Measurements from ENCODE around the gene IARS2.
"Not testable (repeated sequence)": the region's sequence is repeated elsewhere in the genome, so short reads cannot be mapped to it uniquely, and the experiment has no call there.

IARS2 gene

DNA sequence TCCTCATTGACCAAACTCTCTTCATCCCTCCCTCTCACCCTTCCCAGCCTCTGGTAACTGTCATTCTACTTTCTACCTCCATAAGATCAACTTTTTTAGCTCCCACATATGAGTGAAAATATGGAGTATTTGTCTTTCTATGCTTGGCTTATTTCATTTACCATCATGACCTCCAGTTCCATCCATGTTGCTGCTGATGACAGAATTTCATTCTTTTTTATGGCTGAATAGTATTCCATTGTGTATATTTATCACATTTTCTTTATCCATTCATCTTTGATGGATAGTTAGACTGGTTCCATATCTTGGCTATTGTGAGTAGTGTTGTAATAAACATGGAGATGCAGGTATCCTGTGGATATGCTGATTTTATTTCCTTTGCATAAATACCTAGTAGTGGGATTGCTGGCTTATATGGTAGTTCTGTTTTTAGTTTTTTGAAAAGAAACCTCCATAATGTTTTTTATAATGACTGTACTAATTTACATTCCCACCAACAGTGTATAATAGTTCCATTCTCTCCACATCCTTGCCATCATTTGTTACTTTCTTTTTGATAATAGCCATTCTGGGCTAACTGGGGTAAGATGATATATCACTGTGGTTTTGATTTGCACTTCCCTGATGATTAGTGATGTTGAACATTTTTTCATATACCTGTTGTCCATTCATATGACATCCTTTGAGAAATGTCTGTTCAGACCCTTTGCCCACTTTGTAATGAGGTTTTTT is 35.7 kb downstream of the IARS2 start:
- Mint-ChIP-seq H3K27ac (no peak overlapping the region), H3K4me1 (peaks cover 7% of the 10 kb centered on the region), H3K36me3 (ENCODE audit: low read depth) (peaks cover 45% of the 10 kb centered on the region), H3K9me3 (peaks cover 5% of the 10 kb centered on the region), H3K4me3 (no peak overlapping the region), H3K27me3 (no peaks in the 10 kb centered on the region)
- DNase-seq: no peak
- no peak for ATAC-seq

DNA sequence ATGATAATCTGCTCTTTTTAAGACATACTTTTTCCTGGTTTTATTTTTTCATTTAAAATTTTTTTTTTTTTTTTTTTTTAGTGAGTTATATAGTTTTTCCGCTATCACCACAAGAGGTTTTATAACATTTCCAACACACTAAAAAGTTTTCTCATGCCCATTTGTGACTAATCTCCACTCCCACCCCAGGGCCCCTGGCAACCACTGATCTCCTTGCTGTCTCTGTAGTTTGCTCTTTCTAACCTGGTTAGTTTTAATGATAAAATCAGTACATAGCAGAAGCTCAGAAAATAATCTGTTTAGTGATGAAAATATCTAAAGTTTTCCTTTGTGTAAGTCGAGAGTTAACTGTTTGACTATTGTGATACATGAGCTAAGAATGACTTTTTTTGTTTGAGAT is 41.8 kb downstream of the IARS2 start:
- Mint-ChIP-seq H3K4me1 (peaks cover 11% of the 10 kb centered on the region), H3K27ac (peak overlapping the region; percentile 79), H3K4me3 (no peak overlapping the region), H3K27me3 (no peaks in the 10 kb centered on the region), H3K9me3 (no peaks in the 10 kb centered on the region), H3K36me3 (ENCODE audit: low read depth) (peaks cover 52% of the 10 kb centered on the region)
- ATAC-seq (no peak), DNase-seq (no peak)

DNA sequence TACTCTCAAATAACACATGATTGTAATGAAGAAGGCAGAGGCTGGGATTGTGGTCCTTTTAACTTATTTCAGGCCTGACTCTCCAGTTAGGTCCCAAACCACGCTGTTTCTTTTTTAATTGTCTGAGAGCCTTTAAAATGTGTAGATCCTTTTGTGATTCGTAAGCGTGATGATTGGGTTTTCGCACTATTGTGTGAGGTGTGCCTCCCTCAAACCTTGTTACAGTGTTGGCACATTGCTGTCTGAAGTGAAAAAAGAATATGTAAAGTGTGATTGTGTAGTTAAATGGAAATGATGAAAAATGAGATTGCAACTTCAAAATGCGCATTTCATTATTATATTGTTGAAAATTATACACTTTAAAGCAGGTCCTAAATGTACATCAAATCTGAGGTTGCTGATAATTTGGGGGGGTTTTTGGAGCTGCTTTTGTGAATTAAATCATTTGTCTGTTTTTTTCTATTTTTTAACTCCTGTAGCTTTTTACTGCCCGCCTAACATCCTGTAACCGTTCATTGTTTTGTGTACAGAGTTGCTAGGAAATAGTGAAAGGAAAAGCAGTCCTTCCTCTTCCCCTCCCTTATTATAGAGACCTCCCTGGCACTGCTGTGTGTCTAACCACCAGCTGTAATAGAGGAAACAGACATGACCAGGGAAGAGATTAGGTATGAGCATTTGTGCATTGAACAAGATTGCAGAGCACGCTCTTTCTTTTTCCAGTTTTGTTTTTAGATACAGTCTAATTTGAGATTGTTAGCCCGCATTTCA is 43.3 kb downstream of the IARS2 start:
- Mint-ChIP-seq H3K4me1 (peaks cover 11% of the 10 kb centered on the region), H3K9me3 (no peaks in the 10 kb centered on the region), H3K27ac (peak overlapping the region; percentile 78), H3K27me3 (no peaks in the 10 kb centered on the region), H3K4me3 (no peak overlapping the region), H3K36me3 (ENCODE audit: low read depth) (peaks cover 54% of the 10 kb centered on the region)
- no peak for ATAC-seq
- no peak for DNase-seq

DNA sequence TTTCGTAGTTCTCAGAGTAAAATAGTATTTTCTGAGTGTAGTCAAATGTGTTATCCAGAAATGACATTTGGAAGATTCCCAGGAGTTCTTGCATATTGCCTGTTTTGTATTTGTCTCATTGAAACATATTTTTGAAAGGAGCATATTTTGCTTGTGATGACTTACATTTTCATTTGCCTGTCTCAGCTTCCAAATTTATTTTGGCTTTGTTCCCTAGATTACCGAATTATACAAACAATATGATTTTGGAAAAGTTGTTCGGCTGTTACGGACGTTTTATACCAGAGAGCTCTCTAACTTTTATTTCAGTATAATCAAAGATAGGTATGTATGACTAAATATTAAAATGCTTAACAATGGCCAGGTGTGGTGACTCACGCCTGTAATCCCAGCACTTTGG is 46.0 kb downstream of the IARS2 start:
- Mint-ChIP-seq H3K27me3 (no peaks in the 10 kb centered on the region), H3K4me1 (peaks cover 11% of the 10 kb centered on the region), H3K9me3 (no peaks in the 10 kb centered on the region), H3K36me3 (ENCODE audit: low read depth) (peaks cover 51% of the 10 kb centered on the region), H3K27ac (no peak overlapping the region), H3K4me3 (no peak overlapping the region)
- DNase-seq (no peak), ATAC-seq (no peak)

DNA sequence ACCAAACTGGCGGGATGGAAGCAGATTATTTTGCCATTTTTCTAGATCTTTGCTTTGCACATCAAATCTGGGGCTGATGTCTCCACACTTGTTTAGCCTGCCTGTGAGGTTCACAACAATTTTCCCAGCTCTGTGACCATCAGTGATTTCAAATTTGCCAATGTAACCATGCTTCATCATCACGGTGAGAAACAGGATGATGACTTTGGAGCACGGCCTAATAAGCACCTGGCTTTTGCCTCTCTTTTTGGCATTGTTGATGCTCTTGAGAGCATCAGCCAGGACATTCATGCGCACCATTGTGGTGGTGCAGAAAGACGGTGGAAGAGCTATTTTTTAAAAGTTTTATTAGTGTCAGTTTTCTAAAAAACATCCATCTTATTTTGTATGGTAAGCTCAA is 50.1 kb downstream of the IARS2 start:
- H3K4me1 Mint-ChIP-seq: peaks cover 4% of the 10 kb centered on the region
- peaks cover 47% of the 10 kb centered on the region for H3K36me3 Mint-ChIP-seq (ENCODE audit: low read depth)
- no peak for DNase-seq
- H3K9me3 Mint-ChIP-seq: no peaks in the 10 kb centered on the region
- no peak overlapping the region for H3K4me3 Mint-ChIP-seq
- no peaks in the 10 kb centered on the region for H3K27me3 Mint-ChIP-seq
- ATAC-seq: no peak
- H3K27ac Mint-ChIP-seq: no peak overlapping the region

DNA sequence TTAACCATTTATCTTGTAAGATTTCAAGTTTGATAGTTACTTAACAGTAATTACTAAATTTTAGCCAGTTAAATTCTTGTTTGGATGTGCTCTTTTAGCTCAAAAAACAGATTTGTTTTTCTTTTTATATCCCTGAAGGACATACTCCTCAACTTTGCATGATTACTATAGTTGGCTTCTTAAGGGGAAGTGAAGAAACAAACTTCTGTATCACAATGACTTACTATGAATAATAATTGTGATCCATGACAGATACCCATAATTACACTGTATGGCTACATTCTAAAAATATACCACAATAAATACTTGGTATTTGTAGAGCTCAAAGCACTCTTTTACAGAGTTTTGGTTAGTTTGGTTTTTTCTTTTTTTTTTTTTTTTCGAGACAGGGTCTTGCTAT is 55.8 kb downstream of the IARS2 start:
- Mint-ChIP-seq H3K9me3 (no peaks in the 10 kb centered on the region), H3K4me3 (no peak overlapping the region), H3K27me3 (no peaks in the 10 kb centered on the region), H3K4me1 (peaks cover 4% of the 10 kb centered on the region), H3K36me3 (ENCODE audit: low read depth) (peaks cover 35% of the 10 kb centered on the region), H3K27ac (peak overlapping the region; percentile 39)
- ATAC-seq (no peak), DNase-seq (no peak)

DNA sequence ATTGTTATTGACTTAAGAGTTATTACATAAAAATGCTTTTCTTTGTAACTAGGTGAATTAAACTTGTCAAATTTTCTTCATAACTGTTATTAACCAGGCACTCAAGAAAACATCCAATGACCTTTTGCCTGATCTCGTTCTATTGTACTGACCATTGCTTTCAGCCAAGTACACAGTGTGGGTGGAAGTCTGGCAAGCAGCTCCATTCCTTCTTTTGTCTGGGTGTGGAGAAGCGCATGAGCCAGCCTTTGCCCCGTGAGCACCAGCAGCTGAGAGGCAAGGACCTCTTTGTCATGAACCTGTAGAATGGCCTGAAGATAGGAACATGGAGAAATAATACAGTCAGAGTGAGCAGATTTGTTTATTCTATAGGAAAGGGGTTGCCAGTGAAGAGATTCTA is 57.5 kb downstream of the IARS2 start:
- H3K36me3 Mint-ChIP-seq (ENCODE audit: low read depth): peaks cover 33% of the 10 kb centered on the region
- no peak overlapping the region for H3K27ac Mint-ChIP-seq
- H3K9me3 Mint-ChIP-seq: no peaks in the 10 kb centered on the region
- H3K4me3 Mint-ChIP-seq: no peak overlapping the region
- no peak for DNase-seq
- H3K4me1 Mint-ChIP-seq: no peaks in the 10 kb centered on the region
- ATAC-seq: no peak
- H3K27me3 Mint-ChIP-seq: no peaks in the 10 kb centered on the region

DNA sequence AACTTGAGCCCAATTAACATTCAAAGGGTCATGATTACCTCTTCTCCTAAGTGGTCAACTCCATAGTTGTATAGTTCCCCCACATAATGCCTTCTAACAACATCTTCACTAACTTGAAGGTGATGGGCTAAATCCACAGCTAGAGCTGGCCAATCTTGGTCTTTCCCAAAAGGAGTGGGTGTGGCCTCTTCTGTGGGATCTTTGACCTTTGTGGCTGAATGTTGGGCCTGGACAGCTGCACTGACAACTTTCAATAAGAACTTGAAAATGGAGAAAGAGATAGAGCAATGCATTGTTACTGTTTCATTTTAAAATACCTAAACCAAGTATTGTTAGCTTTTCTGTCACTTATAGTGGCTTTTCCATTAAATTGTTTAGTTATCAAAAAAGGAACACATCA is 59.2 kb downstream of the IARS2 start:
- Mint-ChIP-seq H3K27me3 (no peaks in the 10 kb centered on the region), H3K9me3 (no peaks in the 10 kb centered on the region), H3K27ac (no peak overlapping the region), H3K4me3 (no peak overlapping the region), H3K4me1 (peaks cover 6% of the 10 kb centered on the region), H3K36me3 (ENCODE audit: low read depth) (peaks cover 37% of the 10 kb centered on the region)
- DNase-seq: no peak
- ATAC-seq: no peak

DNA sequence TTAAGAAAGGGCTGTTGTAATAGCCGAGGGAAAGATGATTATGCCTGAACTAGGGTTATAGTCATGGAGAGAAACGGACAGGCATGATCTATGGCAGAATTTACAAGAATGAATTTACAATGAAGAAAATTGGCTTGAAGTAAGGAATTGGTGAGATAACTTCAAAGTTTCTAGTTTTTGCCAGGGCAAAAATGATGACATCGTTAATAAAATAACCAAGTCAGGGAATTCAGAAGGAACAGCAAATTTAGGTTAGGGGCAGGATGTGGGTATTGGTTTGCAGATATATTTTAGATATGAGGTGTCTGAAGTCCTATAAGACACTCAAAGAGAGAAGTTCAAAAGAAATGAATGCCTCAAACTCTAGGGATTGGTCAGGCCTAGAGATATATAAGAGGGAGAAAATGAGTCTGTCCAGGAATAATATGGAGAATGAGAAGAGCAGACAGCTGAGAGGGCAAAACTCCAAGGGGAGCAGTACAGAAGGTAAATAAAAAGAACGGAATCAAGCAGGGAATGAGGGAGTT is 62.8 kb downstream of the IARS2 start:
- no peaks in the 10 kb centered on the region for H3K27me3 Mint-ChIP-seq
- no peak overlapping the region for H3K4me3 Mint-ChIP-seq
- no peak for DNase-seq
- H3K9me3 Mint-ChIP-seq: no peaks in the 10 kb centered on the region
- H3K36me3 Mint-ChIP-seq (ENCODE audit: low read depth): peaks cover 43% of the 10 kb centered on the region
- no peak overlapping the region for H3K27ac Mint-ChIP-seq
- peaks cover 7% of the 10 kb centered on the region for H3K4me1 Mint-ChIP-seq
- no peak for ATAC-seq

DNA sequence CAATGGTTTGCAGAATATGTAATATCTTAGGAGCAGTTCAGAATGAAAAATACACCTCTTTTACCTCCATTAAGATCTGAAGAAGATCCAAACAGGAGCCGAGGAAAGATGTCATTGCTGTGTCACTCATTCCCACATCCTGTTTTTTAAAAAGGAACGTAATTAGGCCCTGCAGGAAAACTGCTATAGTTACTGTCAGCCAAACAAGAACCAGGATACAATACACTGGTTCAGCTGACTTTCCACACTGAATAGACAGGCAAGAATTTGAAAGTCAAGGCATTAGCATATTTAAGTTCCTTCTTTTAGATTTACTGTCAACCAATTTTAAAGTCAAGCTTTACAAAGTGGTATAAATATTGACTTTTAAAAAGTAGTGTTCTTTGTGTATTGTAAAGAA is 63.8 kb downstream of the IARS2 start:
- no peak for DNase-seq
- peaks cover 7% of the 10 kb centered on the region for H3K4me1 Mint-ChIP-seq
- no peaks in the 10 kb centered on the region for H3K9me3 Mint-ChIP-seq
- H3K27ac Mint-ChIP-seq: no peak overlapping the region
- peaks cover 41% of the 10 kb centered on the region for H3K36me3 Mint-ChIP-seq (ENCODE audit: low read depth)
- no peaks in the 10 kb centered on the region for H3K27me3 Mint-ChIP-seq
- no peak for ATAC-seq
- H3K4me3 Mint-ChIP-seq: no peak overlapping the region

DNA sequence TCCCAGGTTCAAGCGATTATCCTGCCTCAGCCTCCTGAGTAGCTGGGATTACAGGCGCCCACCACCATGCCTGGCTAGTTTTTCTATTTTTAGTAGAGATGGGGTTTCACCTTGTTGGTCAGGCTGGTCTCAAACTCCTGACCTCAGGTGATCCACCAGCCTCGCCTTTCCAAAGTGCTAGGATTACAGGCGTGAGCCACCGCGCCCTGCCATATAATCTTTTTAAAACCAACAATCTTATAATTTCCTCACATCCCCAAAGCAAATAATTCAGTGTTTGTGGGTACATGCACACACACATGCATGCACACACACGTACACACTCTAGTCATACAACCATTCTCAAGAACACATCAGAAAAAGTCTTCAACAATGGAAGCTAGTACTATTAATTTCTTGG is 64.6 kb downstream of the IARS2 start:
- not testable (repeated sequence) for H3K4me3 Mint-ChIP-seq, H3K27me3 Mint-ChIP-seq, H3K4me1 Mint-ChIP-seq, ATAC-seq, H3K27ac Mint-ChIP-seq, DNase-seq, H3K9me3 Mint-ChIP-seq
- peaks cover 38% of the 10 kb centered on the region for H3K36me3 Mint-ChIP-seq (ENCODE audit: low read depth)

DNA sequence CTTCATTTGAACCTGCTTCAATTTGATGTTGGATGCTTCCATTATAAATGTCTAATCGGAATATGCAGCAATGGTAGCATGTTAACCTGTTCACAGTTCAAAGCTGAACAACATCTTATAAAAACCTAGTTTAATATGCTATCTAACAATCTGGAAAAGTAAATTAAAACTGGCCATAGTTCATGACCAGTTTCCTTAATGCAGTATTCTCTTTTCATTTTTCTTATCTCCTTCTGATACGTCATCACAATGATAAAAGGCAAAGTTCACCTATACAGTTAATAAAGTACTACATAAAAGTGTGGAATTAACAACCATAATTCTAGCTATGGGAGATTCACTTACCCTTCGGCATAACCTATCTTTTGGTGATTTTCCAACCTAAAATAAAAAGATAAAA is 65.1 kb downstream of the IARS2 start:
- Mint-ChIP-seq H3K4me3 (no peak overlapping the region), H3K4me1 (peaks cover 7% of the 10 kb centered on the region), H3K27ac (no peak overlapping the region), H3K27me3 (no peaks in the 10 kb centered on the region), H3K9me3 (no peaks in the 10 kb centered on the region), H3K36me3 (ENCODE audit: low read depth) (peaks cover 36% of the 10 kb centered on the region)
- ATAC-seq (no peak), DNase-seq (no peak)

DNA sequence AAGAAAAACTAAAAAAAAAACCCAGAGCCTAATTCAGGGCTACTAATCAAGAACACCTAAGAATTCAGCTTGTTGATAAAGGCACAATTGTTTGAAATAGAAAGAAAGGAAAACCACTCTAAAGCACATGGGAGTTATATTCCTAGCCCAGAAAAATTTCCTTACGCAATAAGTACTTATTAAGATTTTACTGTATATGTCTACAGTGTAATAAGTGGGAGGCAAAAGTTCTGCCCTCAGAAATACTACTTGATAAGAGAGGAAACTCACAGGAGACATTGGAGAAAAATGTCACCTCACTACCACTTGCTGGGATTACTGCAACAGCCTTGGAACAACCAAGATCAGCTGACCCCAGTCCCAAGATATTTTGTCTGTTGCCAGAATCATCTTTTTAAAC is 66.1 kb downstream of the IARS2 start:
- Mint-ChIP-seq H3K9me3 (no peaks in the 10 kb centered on the region), H3K36me3 (ENCODE audit: low read depth) (peaks cover 35% of the 10 kb centered on the region), H3K4me3 (no peak overlapping the region), H3K27me3 (no peaks in the 10 kb centered on the region), H3K4me1 (peaks cover 7% of the 10 kb centered on the region), H3K27ac (no peak overlapping the region)
- no peak for DNase-seq
- ATAC-seq: no peak

DNA sequence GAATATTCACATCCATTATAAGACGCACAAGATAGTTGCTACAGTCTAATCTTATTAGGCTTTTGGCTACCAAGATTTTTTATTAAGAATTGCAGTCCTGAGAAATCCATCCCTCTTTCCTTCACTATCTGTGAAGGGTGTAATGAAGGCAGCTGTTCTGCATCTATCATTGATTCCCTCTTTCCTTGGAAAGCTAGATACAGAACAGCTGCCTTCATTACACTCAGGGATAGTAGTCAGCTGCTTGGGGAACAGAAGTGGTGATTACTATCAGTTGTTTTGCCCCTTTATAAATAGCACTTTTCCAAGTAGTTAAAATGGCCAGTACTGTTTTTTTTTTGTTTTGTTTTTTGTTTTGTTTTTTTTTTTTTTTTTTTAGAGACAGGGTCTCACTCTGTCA is 70.2 kb downstream of the IARS2 start:
- ATAC-seq: no peak
- DNase-seq: no peak
- no peaks in the 10 kb centered on the region for H3K9me3 Mint-ChIP-seq
- no peaks in the 10 kb centered on the region for H3K27me3 Mint-ChIP-seq
- peaks cover 37% of the 10 kb centered on the region for H3K36me3 Mint-ChIP-seq (ENCODE audit: low read depth)
- no peaks in the 10 kb centered on the region for H3K4me1 Mint-ChIP-seq
- no peak overlapping the region for H3K4me3 Mint-ChIP-seq
- H3K27ac Mint-ChIP-seq: no peak overlapping the region

DNA sequence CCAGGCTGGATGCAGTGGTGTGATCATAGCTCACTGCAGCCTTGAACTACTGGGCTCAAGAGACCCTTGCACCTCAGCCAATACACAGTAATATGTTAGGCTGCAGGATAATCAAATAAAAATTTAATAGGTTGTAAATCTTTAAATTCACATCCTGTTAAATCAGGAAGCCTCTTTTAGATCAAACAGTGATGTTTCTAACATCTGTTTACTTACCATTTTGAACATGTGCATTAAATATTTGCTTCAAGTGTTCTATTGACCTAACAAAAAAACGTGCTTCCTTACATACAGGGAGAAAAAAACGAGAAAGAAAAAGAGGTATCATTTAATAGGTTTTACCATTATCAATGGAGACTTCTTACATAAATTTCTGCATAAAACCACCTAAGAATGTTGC is 70.6 kb downstream of the IARS2 start:
- H3K36me3 Mint-ChIP-seq (ENCODE audit: low read depth): peaks cover 40% of the 10 kb centered on the region
- H3K4me3 Mint-ChIP-seq: no peak overlapping the region

More for the DNA sequence above, 70.6 kb downstream of the IARS2 start:
- DNase-seq (no peak), ATAC-seq (no peak)
- Mint-ChIP-seq H3K27ac (no peak overlapping the region), H3K9me3 (no peaks in the 10 kb centered on the region), H3K4me1 (no peaks in the 10 kb centered on the region), H3K27me3 (no peaks in the 10 kb centered on the region)

Data from activated naive CD8-positive, alpha-beta T cell treated with anti-CD3 and anti-CD28 coated beads, Interleukin-2, amount 50 U/mL, for 24 hours (primary cell).